ENCODE measurements around the gene MYO9B.

GRCh38 chr19:17162580-17162979 lies 87.0 kb downstream of the MYO9B start:
- TF ChIP-seq GATA2 (IDR thresholded peaks at IDR 0.05; ENCODE audit: low read depth, low read length) (no peak), GATA3 (IDR thresholded peaks at IDR 0.05; ENCODE audit: low read depth, low read length) (no peak)

Measured in SH-SY5Y (cell line).